ENCODE results near the gene LRP1-AS.

LRP1-AS gene

GRCh38 chr12:57146961-57147944, at the start of gene LRP1-AS:
Gene LRP1-AS (minus strand): TSS chr12:57147619.
- DNase-seq (ENCODE audit: low read depth), result no peak

GRCh38 chr12:57196956-57197355, 49.5 kb upstream of the LRP1-AS start:
- no peak for DNase-seq (ENCODE audit: low read depth)

- no peak for DNase-seq (ENCODE audit: low read depth)
Measured at GRCh38 chr12:57196439-57196838, 49.0 kb upstream of the LRP1-AS start.

GRCh38 chr12:57195611-57196371, 48.4 kb upstream of the LRP1-AS start:
- no peak for DNase-seq (ENCODE audit: low read depth)

- DNase-seq (ENCODE audit: low read depth), result no peak
Measured at GRCh38 chr12:57195186-57195585, 47.8 kb upstream of the LRP1-AS start.

- no peak for DNase-seq (ENCODE audit: low read depth)
Measured at GRCh38 chr12:57194253-57194652, 46.8 kb upstream of the LRP1-AS start.

- DNase-seq (ENCODE audit: low read depth), result no peak
Measured at GRCh38 chr12:57193706-57194245, 46.4 kb upstream of the LRP1-AS start.

GRCh38 chr12:57192920-57193319, 45.5 kb upstream of the LRP1-AS start:
- DNase-seq (ENCODE audit: low read depth), result no peak

- no peak for DNase-seq (ENCODE audit: low read depth)
Measured at GRCh38 chr12:57191410-57191809, 44.0 kb upstream of the LRP1-AS start.

GRCh38 chr12:57190821-57191220, 43.4 kb upstream of the LRP1-AS start:
- no peak for DNase-seq (ENCODE audit: low read depth)

GRCh38 chr12:57190037-57190436, 42.6 kb upstream of the LRP1-AS start:
- DNase-seq (ENCODE audit: low read depth), result no peak

- no peak for DNase-seq (ENCODE audit: low read depth)
Measured at GRCh38 chr12:57188090-57188425, 40.6 kb upstream of the LRP1-AS start.

GRCh38 chr12:57187222-57188089, 40.0 kb upstream of the LRP1-AS start:
- DNase-seq (ENCODE audit: low read depth), result no peak

GRCh38 chr12:57185906-57186508, 38.6 kb upstream of the LRP1-AS start:
- DNase-seq (ENCODE audit: low read depth), result no peak

GRCh38 chr12:57185403-57185802, 38.0 kb upstream of the LRP1-AS start:
- DNase-seq (ENCODE audit: low read depth), result no peak

GRCh38 chr12:57183939-57184725, 36.7 kb upstream of the LRP1-AS start:
- no peak for DNase-seq (ENCODE audit: low read depth)

- DNase-seq (ENCODE audit: low read depth), result no peak
Measured at GRCh38 chr12:57182918-57183575, 35.6 kb upstream of the LRP1-AS start.

- DNase-seq (ENCODE audit: low read depth), result peak; percentile 35
Measured at GRCh38 chr12:57181561-57182155, 34.2 kb upstream of the LRP1-AS start.

- no peak for DNase-seq (ENCODE audit: low read depth)
Measured at GRCh38 chr12:57181072-57181471, 33.7 kb upstream of the LRP1-AS start.

Data from GM04503 (cell line).